Adrenal gland (tissue), 12 donors: Measurements from ENCODE around the gene LRRC63. TPM values are rescaled to one million over a fixed set of nuclear protein-coding genes. Genes with fewer than 3 reads are reported as not detected.
"Not testable (repeated sequence)": the region's sequence is repeated elsewhere in the genome, so short reads cannot be mapped to it uniquely, and the experiment has no call there.

Experiments
- DNase-seq, 7 donors: peaks; one replicate each; pipeline ENCODE4 v3.0.0-alpha.2; 2019 to 2020
- H3K27ac ChIP-seq, 5 donors: fragments of 200-600 bp; sonication (generic) in 4 of 5; 1 replicate in 3 of 5; 2 replicates in 2 of 5; pipeline versions ENCODE4 v1.5.1 to v1.8.0; 2016 to 2020; ENCODE audit warnings: mild to moderate bottlenecking in 1 of 5
- H3K27me3 ChIP-seq: fragments of 200-600 bp; 2 replicates; pipeline ENCODE4 v1.8.0; 2021
- H3K36me3 ChIP-seq, 2 donors: fragments of 200-600 bp; replicated peaks in 1 of 2; 1 replicate in 1 of 2; 2 replicates in 1 of 2; pipeline versions ENCODE4 v1.5.1 to v1.8.0; 2018 to 2022
- H3K4me1 ChIP-seq, 2 donors: fragments of 200-600 bp; replicated peaks in 1 of 2; 1 replicate in 1 of 2; 2 replicates in 1 of 2; pipeline versions ENCODE4 v1.5.1 to v1.8.0; 2018 to 2021
- H3K4me3 ChIP-seq, 4 donors: fragments of 200-600 bp; sonication (generic) in 3 of 4; one replicate each; pipeline ENCODE4 v1.5.1; 2016 to 2018
- H3K9me3 ChIP-seq, 3 donors: fragments of 200-600 bp; sonication (generic) in 1 of 3; replicated peaks in 1 of 3; 1 replicate in 2 of 3; 2 replicates in 1 of 3; pipeline versions ENCODE4 v1.5.1 to v1.8.0; 2016 to 2021
- CTCF ChIP-seq, 6 experiments: fragments of 450-650 bp in 4 of 6; fragments of 200-600 bp in 2 of 6; sonication (generic) in 1 of 6; IDR thresholded peaks; 1 replicate in 5 of 6; 2 replicates in 1 of 6; pipeline versions ENCODE4 v1.5.1 to v1.8.0; 2016 to 2021; ENCODE audit warnings: antibody characterized with exemption in 6 of 6, mild to moderate bottlenecking in 2 of 6, moderate library complexity in 1 of 6
- POLR2A ChIP-seq, 2 donors: fragments of 450-650 bp; IDR thresholded peaks; one replicate each; pipeline ENCODE4 v1.6.1; 2017; ENCODE audit warnings: antibody characterized with exemption in 2 of 2, mild to moderate bottlenecking in 2 of 2, moderate library complexity in 1 of 2
- WGBS, 4 donors: extraction: QIAGEN DNeasy Blood & Tissue Kit in 2 of 4; methylation state at CpG; one replicate each; pipeline versions ENCODE4 v1.1.5 to v1.1.7; 2013 to 2017; 5-methylcytosine and 5-hydroxymethylcytosine counted together
- intact Hi-C, 2 donors: fragments of 100-400 bp; cut with DNase I; formaldehyde crosslinking; loops; one replicate each; pipeline versions ENCODE4 v1.14.1 to v1.15.0; 2022 to 2023
- polyA plus RNA-seq, 3 donors: library from polyadenylated mRNA; stranded (reverse); fragments of 200-250 nt in 2 of 3; fragments of 350-450 nt in 1 of 3; fragmentation: Illumina TruSeq in 1 of 3; extraction: RNeasy Lipid Tissue Mini Kit (QIAGEN cat#74804) in 1 of 3; gene quantifications; one replicate each; pipeline ENCODE4 v1.2.3, GENCODE V29; 2013 to 2014
- total RNA-seq, 9 donors: library from RNA; depleted of rRNA in 4 of 9; stranded (reverse); fragments of >200 nt in 4 of 9; fragments of 120-200 nt in 1 of 9; fragmentation: NEBNext Ultra II Directional in 1 of 9; extraction: Animal tissue kit (Norgen Biotek cat#: 25700) in 1 of 9; gene quantifications; one replicate each; pipeline versions ENCODE4 v1.1.0 to v1.2.4, GENCODE V29; 2013 to 2023
- donor health status: healthy with polysubstance abuse.
- donor health status: Bipolar disorder and iron deficiency.
- donor health status: DM: yes; HTN: yes; CAD: no.
- donor health status: DM: no; HTN: no; CAD: no.
- donor health status: DM: no; HTN: no; CAD: no.
- donor health status: DM: yes; HTN: yes; CAD: no.

The LRRC63 gene
- total and polyA plus RNA-seq, 12 donors: 0.26 to 2.7 (median 0.67) TPM; not detected in 2

- WGBS, 4 donors: 35 to 62% (median 57%) methylated on average over 6 to 7 of the region's 7 CpGs
- intact Hi-C loops: no loop called here
- peaks cover 26 to 30% of the 10 kb centered on the region in 2 donors for H3K4me1 ChIP-seq
- peak overlapping the region in 1 of 5 donors; percentile 13 for H3K27ac ChIP-seq
- H3K9me3 ChIP-seq: no peaks in the 10 kb centered on the region
- TF ChIP-seq CTCF (IDR thresholded peaks at IDR 0.05): no peak
- peak in 1 of 2 donors; percentile 6 for TF ChIP-seq POLR2A (IDR thresholded peaks at IDR 0.05)
- DNase-seq: peak in 1 of 7 donors; percentile 44
- no peak overlapping the region for H3K4me3 ChIP-seq
- no peaks in the 10 kb centered on the region for H3K36me3 ChIP-seq
- no peaks in the 10 kb centered on the region for H3K27me3 ChIP-seq
These were observed 3.9 kb upstream of the LRRC63 start for GRCh38 chr13:46207828-46208227.

GRCh38 chr13:46210362-46211083 lies 1.2 kb upstream of the LRRC63 start:
- Histone ChIP-seq H3K27ac (peak overlapping the region in 3 of 5 donors; percentile 55 to 71 (median 69)), H3K4me1 (peaks cover 13 to 15% of the 10 kb centered on the region in 2 donors), H3K9me3 (no peaks in the 10 kb centered on the region), H3K27me3 (no peaks in the 10 kb centered on the region), H3K36me3 (no peaks in the 10 kb centered on the region), H3K4me3 (peak overlapping the region in 1 of 4 donors; percentile 61)
- no peak for DNase-seq
- TF ChIP-seq POLR2A (IDR thresholded peaks at IDR 0.05): peak in 1 of 2 donors; percentile 4
- no peak for TF ChIP-seq CTCF (IDR thresholded peaks at IDR 0.05)
- intact Hi-C loops: no loop called here
- 33 to 50% (median 45%) methylated on average over 6 of the region's 6 CpGs for WGBS, 4 donors

GRCh38 chr13:46211116-46211482 lies 629 bp upstream of the LRRC63 start:
- Histone ChIP-seq H3K36me3 (no peaks in the 10 kb centered on the region), H3K4me3 (peak overlapping the region in 3 of 4 donors; percentile 23 to 61 (median 60)), H3K27me3 (no peaks in the 10 kb centered on the region), H3K9me3 (no peaks in the 10 kb centered on the region), H3K27ac (peak overlapping the region; percentile 31 to 71 (median 55)), H3K4me1 (peaks cover 13 to 15% of the 10 kb centered on the region in 2 donors)
- TF ChIP-seq CTCF (IDR thresholded peaks at IDR 0.05): no peak
- no peak for TF ChIP-seq POLR2A (IDR thresholded peaks at IDR 0.05)
- intact Hi-C loops: no loop called here
- peak in 5 of 7 donors; percentile 30 to 62 (median 35) for DNase-seq
- WGBS, 4 donors: 4 to 6% (median 5%) methylated on average over 9 of the region's 9 CpGs

- no peak for DNase-seq
These were observed 1.5 kb downstream of the LRRC63 start for GRCh38 chr13:46213242-46213641.

GRCh38 chr13:46214741-46215140 lies 3.0 kb downstream of the LRRC63 start:
- 88 to 100% (median 93%) methylated on average over 1 of the region's 1 CpG for WGBS, 4 donors
- H3K27ac ChIP-seq, H3K27me3 ChIP-seq, H3K9me3 ChIP-seq, intact Hi-C loops, DNase-seq, H3K36me3 ChIP-seq, H3K4me3 ChIP-seq: not testable (repeated sequence)
- peaks cover 13 to 15% of the 10 kb centered on the region in 2 donors for H3K4me1 ChIP-seq

More at GRCh38 chr13:46213242-46213641, 1.5 kb downstream of the LRRC63 start:
- 92 to 98% (median 96%) methylated on average over 3 of the region's 3 CpGs for WGBS, 4 donors
- TF ChIP-seq POLR2A (IDR thresholded peaks at IDR 0.05): no peak
- no peak for TF ChIP-seq CTCF (IDR thresholded peaks at IDR 0.05)
- intact Hi-C loops: no loop called here
- Histone ChIP-seq H3K4me3 (no peak overlapping the region), H3K27me3 (no peaks in the 10 kb centered on the region), H3K27ac (no peak overlapping the region), H3K36me3 (no peaks in the 10 kb centered on the region), H3K4me1 (peaks cover 13 to 15% of the 10 kb centered on the region in 2 donors), H3K9me3 (no peaks in the 10 kb centered on the region)

- H3K4me1 ChIP-seq, H3K36me3 ChIP-seq, H3K9me3 ChIP-seq, intact Hi-C loops, H3K27ac ChIP-seq, H3K4me3 ChIP-seq, H3K27me3 ChIP-seq: not testable (repeated sequence)
- WGBS, 4 donors: 0 to 43% (median 16%) methylated on average over 1 to 2 of the region's 2 CpGs
- peak in 2 of 7 donors; percentile 22 to 24 for DNase-seq
These were observed 8.5 kb downstream of the LRRC63 start for GRCh38 chr13:46220234-46220633.
